Heart left ventricle (tissue), 16 donors: ENCODE data around the gene PXK. TPM values are rescaled to one million over a fixed set of nuclear protein-coding genes. Genes with fewer than 3 reads are reported as not detected.
"Not testable (repeated sequence)": the region's sequence is repeated elsewhere in the genome, so short reads cannot be mapped to it uniquely, and the experiment has no call there.

Experiments used
- ATAC-seq, 4 donors: fragments of 200-7000 bp; cut with Tn5 transposase; one replicate each; pipeline ENCODE4 v1.9.1; 2020 to 2022; ENCODE audit warnings: moderate library complexity in 4 of 4, mild to moderate bottlenecking in 3 of 4, moderate number of reproducible peaks in 1 of 4
- DNase-seq, 5 donors: peaks; one replicate each; pipeline ENCODE4 v3.0.0-alpha.2; 2020
- H3K27ac ChIP-seq, 12 donors: fragments of 200-600 bp; sonication (generic) in 4 of 12; one replicate each; pipeline versions ENCODE4 v1.5.0 to v1.8.0; 2016 to 2022; ENCODE audit warnings: mild to moderate bottlenecking in 2 of 12
- H3K27me3 ChIP-seq, 9 donors: fragments of 200-600 bp; sonication (generic) in 2 of 9; one replicate each; pipeline versions ENCODE4 v1.5.1 to v1.8.0; 2016 to 2022; ENCODE audit warnings: mild to moderate bottlenecking in 3 of 9
- H3K36me3 ChIP-seq, 9 donors: fragments of 200-600 bp; sonication (generic) in 2 of 9; one replicate each; pipeline versions ENCODE4 v1.5.0 to v1.8.0; 2018 to 2022; ENCODE audit warnings: mild to moderate bottlenecking in 2 of 9
- H3K4me1 ChIP-seq, 12 donors: fragments of 200-600 bp; sonication (generic) in 4 of 12; one replicate each; pipeline versions ENCODE4 v1.5.0 to v1.8.0; 2016 to 2022; ENCODE audit warnings: mild to moderate bottlenecking in 3 of 12
- H3K4me3 ChIP-seq, 12 donors: fragments of 200-600 bp; sonication (generic) in 4 of 12; one replicate each; pipeline versions ENCODE4 v1.5.0 to v1.8.0; 2017 to 2022; ENCODE audit warnings: mild to moderate bottlenecking in 9 of 12, moderate library complexity in 4 of 12
- H3K9me3 ChIP-seq, 12 donors: fragments of 200-600 bp; sonication (generic) in 4 of 12; one replicate each; pipeline versions ENCODE4 v1.5.0 to v1.8.0; 2016 to 2022; ENCODE audit warnings: mild to moderate bottlenecking in 1 of 12
- CTCF ChIP-seq, 12 donors: fragments of 200-600 bp; sonication (generic) in 4 of 12; IDR thresholded peaks; one replicate each; pipeline versions ENCODE4 v1.5.0 to v1.8.0; 2018 to 2022; ENCODE audit warnings: antibody characterized with exemption in 12 of 12, mild to moderate bottlenecking in 5 of 12
- POLR2A ChIP-seq, 2 donors: fragments of 450-650 bp; IDR thresholded peaks; one replicate each; pipeline ENCODE4 v1.6.1; 2017; ENCODE audit warnings: antibody characterized with exemption in 2 of 2, mild to moderate bottlenecking in 2 of 2, moderate library complexity in 2 of 2
- WGBS, 4 donors: extraction: QIAGEN DNeasy Blood & Tissue Kit in 2 of 4; methylation state at CpG; one replicate each; pipeline versions ENCODE4 v1.1.5 to v1.1.7; 2013 to 2018; 5-methylcytosine and 5-hydroxymethylcytosine counted together
- intact Hi-C, 10 donors: fragments of 100-400 bp; cut with DNase I; formaldehyde crosslinking; loops; one replicate each; pipeline versions ENCODE4 v1.11.1 to v1.14.2; 2022
- polyA plus RNA-seq, 2 donors: library from polyadenylated mRNA; stranded (reverse); fragments of 200-250 nt; gene quantifications; one replicate each; pipeline ENCODE4 v1.2.3, GENCODE V29; 2013
- total RNA-seq, 9 donors: library from RNA; depleted of rRNA in 2 of 9; stranded (reverse); fragments of >200 nt in 2 of 9; fragmentation: NEBNext Ultra II Directional in 3 of 9; extraction: Animal tissue kit (Norgen Biotek cat#: 25700) in 3 of 9; gene quantifications; one replicate each; pipeline versions ENCODE4 v1.1.0 to v1.2.4, GENCODE V29; 2016 to 2023
- donor health status: ischemic (EF 13 %, LVEDD 7.1; RV severe dilation, severe dysfunction).
- donor health status: healthy with polysubstance abuse.
- donor health status: DM: no; HTN: yes; CAD: no.
- donor health status: DM: no; HTN: no; CAD: no.
- donor health status: ischemic (EF 25% LVEDD 6.9; RV normal size, moderate dysfunction).
- donor health status: ischemic (EF 25% LVEDD 5.7; RV mildly dilated, moderate dysfunction).
- donor health status: healthy.
- donor health status: DM: yes; HTN: yes; CAD: no.
- donor health status: ischemic (EF 35%, LVEDD 5.7; RV mildly dilated, moderate dysfunction).
- donor health status: nonischemic (EF 11% LVEDD 7.7; RV severe dilation, severe dysfunction).
- donor health status: DM: yes; HTN: yes; CAD: no.
- donor health status: PGD.
- donor health status: ischemic (EF 29% LVEDD 5.4; RV normal size, mild dysfunction).
- donor health status: nonischemic (EF 23%, LVEDD 6.1; RV moderate dilation, normal function).

Gene PXK
- total and polyA plus RNA-seq, 11 donors = 3.4 to 24.3 (median 12.7) TPM

- peaks cover 0 to 5% (median 0%) of the 10 kb centered on the region in 9 donors for H3K36me3 ChIP-seq
- H3K4me1 ChIP-seq = peaks cover 0 to 55% (median 20%) of the 10 kb centered on the region in 12 donors
- ATAC-seq (no peak), DNase-seq (no peak)
- intact Hi-C loops = loop anchor here in 2 of 10 donors (10.0 kb wide), 1 partner anchor 159 kb away; the partner anchor contains the start of gene KCTD6 (in 2 of the 2)
- H3K4me3 ChIP-seq = peak overlapping the region in 4 of 12 donors; percentile 13 to 34 (median 18)
- H3K27me3 ChIP-seq = no peaks in the 10 kb centered on the region
- 51 to 60% (median 54%) methylated on average over 1 of the region's 1 CpG for WGBS, 4 donors
- TF ChIP-seq CTCF (IDR thresholded peaks at IDR 0.05) (no peak), POLR2A (IDR thresholded peaks at IDR 0.05) (no peak)
- peak overlapping the region in 10 of 12 donors; percentile 27 to 83 (median 46) for H3K27ac ChIP-seq
- H3K9me3 ChIP-seq = no peaks in the 10 kb centered on the region
Measured at GRCh38 chr3:58335652-58335947, 2.9 kb downstream of the PXK start.

- no peak overlapping the region for H3K4me3 ChIP-seq
- WGBS, 4 donors = 88 to 99% (median 95%) methylated on average over 3 of the region's 3 CpGs
- intact Hi-C loops = loop anchor here in 3 of 10 donors (2.0 to 10.0 kb wide), 2 partner anchors 52 to 158 kb away; partner anchors contain the start of gene KCTD6 (in 2 of the 3)
- no peaks in the 10 kb centered on the region for H3K27me3 ChIP-seq
- TF ChIP-seq CTCF (IDR thresholded peaks at IDR 0.05) = no peak
- no peak for TF ChIP-seq POLR2A (IDR thresholded peaks at IDR 0.05)
- peaks cover 0 to 8% (median 0%) of the 10 kb centered on the region in 9 donors for H3K36me3 ChIP-seq
- no peaks in the 10 kb centered on the region for H3K9me3 ChIP-seq
- peaks cover 0 to 53% (median 20%) of the 10 kb centered on the region in 12 donors for H3K4me1 ChIP-seq
- DNase-seq = no peak
- no peak for ATAC-seq
- H3K27ac ChIP-seq = peak overlapping the region in 2 of 12 donors; percentile 71 to 83
Measured at GRCh38 chr3:58336135-58336882, 3.6 kb downstream of the PXK start.

GRCh38 chr3:58337190-58337589 lies 4.5 kb downstream of the PXK start:
- Histone ChIP-seq H3K27me3 (no peaks in the 10 kb centered on the region), H3K4me3 (no peak overlapping the region), H3K27ac (no peak overlapping the region), H3K36me3 (peaks cover 0 to 10% (median 0%) of the 10 kb centered on the region in 9 donors), H3K4me1 (peaks cover 0 to 45% (median 16%) of the 10 kb centered on the region in 12 donors), H3K9me3 (no peaks in the 10 kb centered on the region)
- WGBS, 4 donors = 90 to 98% (median 95%) methylated on average over 1 of the region's 1 CpG
- no peak for ATAC-seq
- TF ChIP-seq POLR2A (IDR thresholded peaks at IDR 0.05) (no peak), CTCF (IDR thresholded peaks at IDR 0.05) (no peak)
- intact Hi-C loops = loop anchor here in 3 of 10 donors (2.0 to 10.0 kb wide), 2 partner anchors 52 to 158 kb away; partner anchors contain the start of gene KCTD6 (in 2 of the 3)
- DNase-seq = no peak

GRCh38 chr3:58339146-58339545 lies 6.5 kb downstream of the PXK start:
- Histone ChIP-seq H3K4me1 (peaks cover 0 to 33% (median 5%) of the 10 kb centered on the region in 12 donors), H3K36me3 (peaks cover 0 to 16% (median 0%) of the 10 kb centered on the region in 9 donors)
- not testable (repeated sequence) for H3K4me3 ChIP-seq, H3K27me3 ChIP-seq, H3K27ac ChIP-seq, DNase-seq, H3K9me3 ChIP-seq, ATAC-seq
- intact Hi-C loops = loop anchor here in 2 of 10 donors (10.0 kb wide), 1 partner anchor 156 kb away; the partner anchor contains the start of gene KCTD6 (in 2 of the 2)
- 93 to 96% (median 95%) methylated on average over 12 of the region's 12 CpGs for WGBS, 4 donors
